Measurements from ENCODE around the gene CAPZB. TPM values are rescaled to one million over a fixed set of nuclear protein-coding genes. Genes with fewer than 3 reads are reported as not detected.

CAPZB gene
- total and polyA plus RNA-seq, 7 donors, result 128 to 454 (median 214) TPM

DNA sequence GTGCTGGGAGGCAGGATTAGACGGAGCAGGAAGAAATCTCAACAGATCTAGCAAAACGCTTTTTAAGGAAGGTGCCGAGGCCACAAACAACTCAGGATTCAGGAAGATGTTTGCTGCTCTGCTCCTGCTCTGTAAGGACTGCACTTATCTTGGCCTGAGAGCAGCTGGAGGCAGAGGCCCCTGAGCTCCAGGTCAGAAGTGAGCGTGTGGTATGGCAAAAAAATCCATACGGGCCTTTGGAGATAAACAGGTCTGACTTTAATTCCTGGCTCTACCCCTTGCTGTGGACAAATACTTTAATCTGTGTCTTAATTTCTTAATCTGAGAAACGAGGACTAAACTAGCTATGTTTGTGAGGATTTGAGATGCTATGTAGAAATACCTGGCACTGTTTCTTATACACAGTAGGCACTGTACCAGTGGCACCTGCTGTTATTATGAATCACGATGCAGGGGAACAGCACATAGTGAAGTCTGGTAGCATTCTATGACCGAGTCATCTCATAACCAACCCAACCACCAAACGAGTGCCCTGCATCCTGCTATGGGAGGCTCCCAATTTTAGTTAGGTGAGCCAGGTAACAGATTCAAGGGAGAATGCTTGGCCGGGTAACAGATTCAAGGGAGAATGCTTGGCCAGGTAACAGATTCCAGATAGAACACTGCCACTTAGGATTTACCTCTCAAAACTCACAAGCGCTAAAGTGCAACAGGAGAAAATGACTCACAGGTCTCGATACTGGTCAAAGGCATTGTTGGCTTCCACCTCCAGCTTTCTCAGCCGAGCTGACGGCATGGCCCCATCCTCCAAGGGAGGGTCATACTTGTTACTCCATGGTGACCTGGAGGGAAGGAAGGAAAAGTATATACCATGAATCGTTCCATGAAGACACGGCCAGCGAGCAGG is 107.3 kb downstream of the CAPZB start:
- TF ChIP-seq POLR2A (IDR thresholded peaks at IDR 0.05), result no peak
- no peak for TF ChIP-seq EP300 (IDR thresholded peaks at IDR 0.05)
- TF ChIP-seq POLR2AphosphoS5 (IDR thresholded peaks at IDR 0.05), result no peak
- TF ChIP-seq CTCF (IDR thresholded peaks at IDR 0.05), result no peak
- intact Hi-C loops (cut with DNase I), result no loop called here
- no peaks in the 10 kb centered on the region for H3K27me3 ChIP-seq
- no peak for DNase-seq
- no peak overlapping the region for H3K27ac ChIP-seq
- no peak overlapping the region for H3K4me3 ChIP-seq
- peaks cover 0 to 22% (median 13%) of the 10 kb centered on the region in 4 donors for H3K4me1 ChIP-seq
- H3K36me3 ChIP-seq, result peaks cover 12 to 86% (median 34%) of the 10 kb centered on the region in 4 donors
- 92 to 93% methylated on average over 17 of the region's 17 CpGs for WGBS, 2 donors
- H3K9me3 ChIP-seq, result no peaks in the 10 kb centered on the region

- no peaks in the 10 kb centered on the region for H3K27me3 ChIP-seq
- intact Hi-C loops (cut with DNase I), result no loop called here
- H3K27ac ChIP-seq, result no peak overlapping the region
- peaks cover 12 to 80% (median 38%) of the 10 kb centered on the region in 4 donors for H3K36me3 ChIP-seq
- DNase-seq, result no peak
- WGBS, 2 donors, result 95 to 96% methylated on average over 7 of the region's 7 CpGs
- TF ChIP-seq POLR2AphosphoS5 (IDR thresholded peaks at IDR 0.05) (no peak), EP300 (IDR thresholded peaks at IDR 0.05) (no peak), CTCF (IDR thresholded peaks at IDR 0.05) (no peak), POLR2A (IDR thresholded peaks at IDR 0.05) (no peak)
- H3K9me3 ChIP-seq, result no peaks in the 10 kb centered on the region
- peaks cover 0 to 19% (median 15%) of the 10 kb centered on the region in 4 donors for H3K4me1 ChIP-seq
- H3K4me3 ChIP-seq, result no peak overlapping the region
Measured at GRCh38 chr1:19376428-19377372, 108.6 kb downstream of the CAPZB start.

DNA sequence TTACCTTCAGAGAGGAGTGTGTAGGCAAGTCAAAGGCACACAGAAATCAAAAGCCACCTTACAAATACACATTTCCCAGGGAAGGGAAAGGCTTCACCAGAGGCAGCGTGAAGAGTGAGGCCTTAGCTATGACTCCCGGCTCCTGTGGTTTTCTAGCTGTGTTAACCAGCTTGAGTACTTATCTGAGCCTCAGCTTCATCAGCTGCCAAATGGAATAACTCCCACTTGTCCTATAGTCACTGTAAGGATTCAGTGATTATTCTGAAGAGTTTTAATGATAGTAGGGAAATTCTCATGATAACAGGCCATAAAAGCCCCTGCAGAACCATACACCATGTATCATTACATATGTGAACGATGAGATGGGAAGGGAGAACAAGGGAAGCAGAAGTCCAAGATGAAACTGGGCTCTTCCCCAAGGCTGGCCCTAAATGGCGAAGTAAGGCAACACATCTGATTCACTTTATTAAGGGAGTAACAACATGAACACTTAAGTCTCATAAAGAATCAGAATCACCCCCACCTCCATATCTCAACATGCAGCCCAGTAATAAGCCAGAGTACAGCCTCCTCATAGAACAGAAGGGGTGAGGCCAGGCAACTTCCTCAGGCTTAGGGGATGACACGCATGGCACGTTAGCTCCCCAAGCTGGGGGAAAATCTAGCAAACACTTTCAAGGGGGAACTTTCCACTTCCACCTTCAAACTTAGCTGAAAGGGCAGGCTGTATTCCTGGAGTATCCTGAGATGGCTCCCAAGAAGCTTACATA is 109.5 kb downstream of the CAPZB start:
- no peaks in the 10 kb centered on the region for H3K27me3 ChIP-seq
- peaks cover 0 to 19% (median 15%) of the 10 kb centered on the region in 4 donors for H3K4me1 ChIP-seq
- H3K9me3 ChIP-seq, result no peaks in the 10 kb centered on the region
- H3K27ac ChIP-seq, result peak overlapping the region in 2 of 4 donors; percentile 3 to 23
- intact Hi-C loops (cut with DNase I), result no loop called here
- 89 to 95% methylated on average over 6 of the region's 6 CpGs for WGBS, 2 donors
- no peak for TF ChIP-seq POLR2AphosphoS5 (IDR thresholded peaks at IDR 0.05)
- TF ChIP-seq CTCF (IDR thresholded peaks at IDR 0.05), result no peak
- TF ChIP-seq EP300 (IDR thresholded peaks at IDR 0.05), result no peak
- no peak for TF ChIP-seq POLR2A (IDR thresholded peaks at IDR 0.05)
- H3K4me3 ChIP-seq, result no peak overlapping the region
- peaks cover 12 to 82% (median 39%) of the 10 kb centered on the region in 4 donors for H3K36me3 ChIP-seq
- DNase-seq, result no peak

DNA sequence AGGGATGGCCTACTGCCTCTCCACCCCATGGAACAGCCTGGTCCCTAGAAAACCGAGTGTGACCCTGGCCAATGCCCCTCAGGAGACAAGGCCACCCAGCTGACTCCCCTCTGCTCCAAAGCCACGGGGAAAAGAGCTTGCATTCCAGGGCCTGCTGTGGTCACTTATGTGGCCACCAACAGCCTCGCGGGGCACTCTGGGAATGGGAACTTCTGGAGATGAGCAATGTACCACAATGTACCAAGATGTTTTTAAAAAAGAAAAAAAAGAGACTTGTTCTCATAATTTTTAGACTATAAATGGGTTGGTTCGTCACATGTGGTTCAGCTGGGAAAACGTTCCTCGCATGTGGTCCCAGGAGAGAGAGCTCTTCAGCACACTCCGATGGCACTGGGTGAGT is 110.4 kb downstream of the CAPZB start:
- Histone ChIP-seq H3K4me1 (peaks cover 0 to 21% (median 18%) of the 10 kb centered on the region in 4 donors), H3K4me3 (no peak overlapping the region), H3K9me3 (no peaks in the 10 kb centered on the region), H3K27me3 (no peaks in the 10 kb centered on the region), H3K27ac (peak overlapping the region in 3 of 4 donors; percentile 3 to 48 (median 24)), H3K36me3 (peaks cover 12 to 74% (median 34%) of the 10 kb centered on the region in 4 donors)
- 92 to 93% methylated on average over 8 of the region's 8 CpGs for WGBS, 2 donors
- intact Hi-C loops (cut with DNase I), result no loop called here
- DNase-seq, result no peak
- no peak for TF ChIP-seq EP300 (IDR thresholded peaks at IDR 0.05)
- no peak for TF ChIP-seq CTCF (IDR thresholded peaks at IDR 0.05)
- no peak for TF ChIP-seq POLR2A (IDR thresholded peaks at IDR 0.05)
- TF ChIP-seq POLR2AphosphoS5 (IDR thresholded peaks at IDR 0.05), result no peak

Measured in sigmoid colon (tissue), 7 donors.